SK-N-MC (cell line): ENCODE results near the gene TBC1D12.

Experiments used
- EZH2 ChIP-seq: fragments of 200-600 bp; sonication (generic); IDR thresholded peaks from one replicate; pipeline ENCODE4 v1.6.1; 2017; ENCODE audit warnings: antibody characterized with exemption
- FOXP2 ChIP-seq: optimal IDR thresholded peaks from 2 replicates; pipeline ENCODE3; 2011; ENCODE audit warnings: mild to moderate bottlenecking, moderate library complexity; ENCODE audit not compliant: insufficient read depth; ENCODE audit errors: extremely low read length, control extremely low read depth
- POLR2AphosphoS5 ChIP-seq: IDR thresholded peaks from 2 replicates; pipeline ENCODE4 v1.6.1; 2012; ENCODE audit warnings: mild to moderate bottlenecking, low read depth, low read length, borderline replicate concordance

- TF ChIP-seq EZH2 (no peak), POLR2AphosphoS5 (no peak), FOXP2 (no peak)
Measured at GRCh38 chr10:94397549-94398370, 4.6 kb upstream of the TBC1D12 start.
